HCT116 (cell line): ENCODE measurements around the gene MND1. TPM values are rescaled to one million over a fixed set of nuclear protein-coding genes. Genes with fewer than 3 reads are reported as not detected.

Experiments used
- ATAC-seq: fragments of 200-7000 bp; cut with Tn5 transposase; 2 replicates; pipeline ENCODE4 v1.9.1; 2020; ENCODE audit warnings: mild to moderate bottlenecking, moderate library complexity
- BruUV-seq: library from RNA; stranded (reverse); fragments of 400-500 nt; replicated peaks from 2 replicates; lab custom pipeline; 2021; lab: Mats Ljungman, UMichigan
- CTCF ChIA-PET: fragments of 300-600 bp; sonication (Branson Sonifier 250); formaldehyde crosslinking; loops from one replicate; lab custom pipeline; 2021; ENCODE audit warnings: antibody characterized with exemption; lab: Charles Lee
- POLR2A ChIA-PET: fragments of 300-600, 350-600 bp; sonication (Branson Sonifier 250); formaldehyde crosslinking; loops from one replicate; lab custom pipeline; 2021; ENCODE audit warnings: antibody characterized with exemption; lab: Charles Lee
- RAD21 ChIA-PET, 2 experiments: fragments of 300-600 bp; sonication (Branson Sonifier 250); formaldehyde crosslinking; loops; one replicate each; lab custom pipeline; 2023; ENCODE audit warnings: low total read pairs in 2 of 2; ENCODE audit not compliant: uncharacterized antibody in 2 of 2, unreplicated experiment in 2 of 2, low non-redundant PET in 1 of 2; lab: Charles Lee
- DNase-seq: peaks from one replicate; pipeline ENCODE4 v3.0.0-alpha.2; 2010; ENCODE audit warnings: low read depth, low spot score
- H2AFZ ChIP-seq: fragments of 200-600 bp; shearing (Covaris generic), sonication (generic); 2 replicates; pipeline ENCODE4 v1.6.1; 2017; ENCODE audit warnings: low read depth, mixed run types, mixed read lengths, antibody characterized with exemption, low read length; ENCODE audit not compliant: poor library complexity, severe bottlenecking
- H3K27ac ChIP-seq: 2 replicates; pipeline ENCODE4 v1.5.1; 2012; ENCODE audit warnings: low read depth, low read length
- H3K27me3 ChIP-seq: fragments of 200-600 bp; sonication (generic); 2 replicates; pipeline ENCODE4 v1.6.1; 2016; ENCODE audit warnings: mixed run types, low read length, mixed read lengths; ENCODE audit not compliant: insufficient read depth
- H3K36me3 ChIP-seq, 2 experiments: fragments of 200-500 bp in 1 of 2; fragments of 200-600 bp in 1 of 2; sonication (Bioruptor generic) in 1 of 2; sonication (generic) in 1 of 2; 2 replicates each; pipeline versions ENCODE4 v1.5.1 to v1.6.1; 2014 to 2016; ENCODE audit warnings: low read length in 2 of 2, inconsistent platforms in 1 of 2, mixed read lengths in 1 of 2, mixed run types in 1 of 2; ENCODE audit not compliant: insufficient read depth in 2 of 2, control insufficient read depth in 1 of 2
- H3K4me1 ChIP-seq, 2 experiments: fragments of 200-600 bp in 1 of 2; sonication (generic) in 1 of 2; 2 replicates each; pipeline versions ENCODE4 v1.5.1 to v1.6.1; 2012 to 2017; ENCODE audit warnings: low read length in 2 of 2, inconsistent platforms in 1 of 2, mild to moderate bottlenecking in 1 of 2, mixed read lengths in 1 of 2, mixed run types in 1 of 2, moderate library complexity in 1 of 2; ENCODE audit not compliant: insufficient read depth in 2 of 2, control insufficient read depth in 1 of 2
- H3K4me2 ChIP-seq: fragments of 200-600 bp; sonication (generic); 2 replicates; pipeline ENCODE4 v1.6.1; 2017; ENCODE audit warnings: mixed run types, low read length, mixed read lengths
- H3K4me3 ChIP-seq, 2 experiments: fragments of 200-600 bp in 1 of 2; sonication (generic) in 1 of 2; replicated peaks in 1 of 2; 2 replicates each; pipeline ENCODE4 v1.5.1; 2011 to 2016; ENCODE audit warnings: low read length in 2 of 2, control low read depth in 1 of 2, low read depth in 1 of 2, mild to moderate bottlenecking in 1 of 2, mixed read lengths in 1 of 2, mixed run types in 1 of 2
- H3K79me2 ChIP-seq: fragments of 200-600 bp; sonication (generic); 2 replicates; pipeline ENCODE4 v1.6.1; 2017; ENCODE audit warnings: mild to moderate bottlenecking, mixed run types, low read length, moderate library complexity, mixed read lengths; ENCODE audit not compliant: insufficient read depth
- H3K9ac ChIP-seq: fragments of 200-600 bp; sonication (generic); 2 replicates; pipeline ENCODE4 v1.6.1; 2016; ENCODE audit warnings: low read length, mixed read lengths
- H3K9me2 ChIP-seq: fragments of 200-600 bp; sonication (generic), shearing (Covaris generic); 2 replicates; pipeline ENCODE4 v1.6.1; 2017; ENCODE audit warnings: mixed run types, mild to moderate bottlenecking, moderate library complexity; ENCODE audit not compliant: insufficient read depth
- H3K9me3 ChIP-seq, 2 experiments: fragments of 200-500 bp in 1 of 2; fragments of 200-600 bp in 1 of 2; sonication (Bioruptor generic) in 1 of 2; sonication (generic) in 1 of 2; 2 replicates each; pipeline ENCODE4 v1.6.1; 2014 to 2017; ENCODE audit warnings: low read length in 2 of 2, mixed read lengths in 2 of 2, inconsistent platforms in 1 of 2, low read depth in 1 of 2, mild to moderate bottlenecking in 1 of 2, mixed run types in 1 of 2, moderate library complexity in 1 of 2; ENCODE audit not compliant: control insufficient read depth in 1 of 2, insufficient read depth in 1 of 2
- H4K20me1 ChIP-seq: fragments of 200-600 bp; sonication (generic), shearing (Covaris generic); 2 replicates; pipeline ENCODE4 v1.6.1; 2017; ENCODE audit warnings: mixed run types, mild to moderate bottlenecking, moderate library complexity; ENCODE audit not compliant: insufficient read depth
- ATF3 ChIP-seq: IDR thresholded peaks from 2 replicates; pipeline ENCODE4 v1.6.1; 2012
- CBX3 ChIP-seq: IDR thresholded peaks from 2 replicates; pipeline ENCODE4 v1.6.1; 2012; ENCODE audit warnings: low read depth
- CTCF ChIP-seq, 3 experiments: fragments of 200-600 bp in 1 of 3; sonication (generic) in 1 of 3; IDR thresholded peaks in 2 of 3; conservative IDR thresholded peaks in 1 of 3; 2 replicates each; pipeline ENCODE4 v1.5.1; 2012 to 2017; ENCODE audit warnings: low read depth in 2 of 3, low read length in 2 of 3, antibody characterized with exemption in 1 of 3, borderline replicate concordance in 1 of 3, control low read depth in 1 of 3, mild to moderate bottlenecking in 1 of 3, mixed read lengths in 1 of 3, mixed run types in 1 of 3, moderate library complexity in 1 of 3; ENCODE audit not compliant: insufficient read depth in 1 of 3
- EGR1 ChIP-seq: IDR thresholded peaks from 2 replicates; pipeline ENCODE4 v1.6.1; 2012; ENCODE audit warnings: low read depth
- ELF1 ChIP-seq: IDR thresholded peaks from 2 replicates; pipeline ENCODE4 v1.6.1; 2012; ENCODE audit warnings: low read depth, borderline replicate concordance
- EZH2phosphoT487 ChIP-seq: fragments of 200-600 bp; IDR thresholded peaks from 2 replicates; pipeline ENCODE4 v1.6.1; 2018; ENCODE audit warnings: antibody characterized with exemption, borderline replicate concordance
- JUND ChIP-seq: IDR thresholded peaks from 2 replicates; pipeline ENCODE4 v1.6.1; 2012
- POLR2A ChIP-seq: IDR thresholded peaks from 2 replicates; pipeline ENCODE4 v1.7.0; 2011; ENCODE audit warnings: borderline replicate concordance; ENCODE audit not compliant: insufficient read depth, insufficient read length; ENCODE audit errors: extremely low read depth
- SIN3A ChIP-seq: IDR thresholded peaks from 2 replicates; pipeline ENCODE4 v1.6.1; 2012; ENCODE audit warnings: low read depth
- SP1 ChIP-seq: IDR thresholded peaks from 2 replicates; pipeline ENCODE4 v1.6.1; 2012; ENCODE audit warnings: low read depth
- SRF ChIP-seq: IDR thresholded peaks from 2 replicates; pipeline ENCODE4 v1.6.1; 2012; ENCODE audit warnings: low read depth
- TCF7L2 ChIP-seq: IDR thresholded peaks from 2 replicates; pipeline ENCODE4 v1.7.0; 2011; ENCODE audit warnings: borderline replicate concordance, inconsistent platforms; ENCODE audit not compliant: insufficient read depth, insufficient read length; ENCODE audit errors: extremely low read depth
- ZBTB33 ChIP-seq: IDR thresholded peaks from 2 replicates; pipeline ENCODE4 v1.6.1; 2011; ENCODE audit warnings: mild to moderate bottlenecking, low read length, moderate library complexity; ENCODE audit not compliant: insufficient replicate concordance; ENCODE audit errors: extremely low read depth
- ZNF274 ChIP-seq: fragments of 200-500 bp; sonication (Bioruptor generic); IDR thresholded peaks from 2 replicates; pipeline ENCODE4 v1.6.1; 2014; ENCODE audit warnings: mild to moderate bottlenecking, low read depth, low read length, inconsistent platforms
- intact Hi-C: fragments of 100-400 bp; cut with micrococcal nuclease; formaldehyde crosslinking; loops from 2 replicates; pipeline ENCODE4 v1.10.0; 2022
- total RNA-seq: library from RNA; stranded (reverse); gene quantifications from one replicate; pipeline ENCODE4 v1.2.1, GENCODE V29; 2021; ENCODE audit not compliant: unreplicated experiment

Gene MND1
- total RNA-seq, 1 experiment from 2014 or later, result 29.9 TPM

GRCh38 chr4:153393397-153393796 is 48.9 kb downstream of the MND1 start:
- no peaks in the 10 kb centered on the region for H3K36me3 ChIP-seq
- DNase-seq (no peak), ATAC-seq (no peak)
- no TSS peak for BruUV-seq
- intact Hi-C loops, result no loop called here
- ChIA-PET RAD21 (no interaction called here), CTCF (no interaction called here)
- H3K4me3 ChIP-seq, result no peak overlapping the region
- no peaks in the 10 kb centered on the region for H3K79me2 ChIP-seq
- H3K9me3 ChIP-seq, result no peaks in the 10 kb centered on the region
- H3K4me1 ChIP-seq, result peaks cover 3 to 5% of the 10 kb centered on the region in 2 experiments; a peak in 3 of 4 replicates
- no peaks in the 10 kb centered on the region for H3K9me2 ChIP-seq
- H3K4me2 ChIP-seq, result no peak overlapping the region
- H2AFZ ChIP-seq, result no peak overlapping the region
- no peaks in the 10 kb centered on the region for H4K20me1 ChIP-seq
- H3K27ac ChIP-seq, result no peak overlapping the region
- H3K27me3 ChIP-seq, result no peaks in the 10 kb centered on the region
- TF ChIP-seq POLR2A, result no peak
- TF ChIP-seq ELF1, result no peak
- no peak for TF ChIP-seq CTCF (IDR thresholded peaks at IDR 0.05 in 2 of 3, conservative IDR thresholded peaks at IDR 0.05 in 1 of 3; ENCODE audit: borderline replicate concordance in 1 of 3, insufficient read depth in 1 of 3, low read depth in 2 of 3, low read length in 2 of 3)
- TF ChIP-seq ATF3, result no peak
- TF ChIP-seq CBX3, result no peak
- TF ChIP-seq SIN3A, result no peak
- no peak for TF ChIP-seq JUND
- no peak for TF ChIP-seq ZBTB33
- no peak for TF ChIP-seq SP1
- TF ChIP-seq TCF7L2, result no peak
- TF ChIP-seq EZH2phosphoT487, result no peak
- no peak for TF ChIP-seq EGR1
- no peak for TF ChIP-seq SRF
- no peak for TF ChIP-seq ZNF274
- TF ChIP-seq, all 23 proteins: peak for 0
- POLR2A ChIA-PET, result no interaction called here
- no peak overlapping the region for H3K9ac ChIP-seq
